HG03064 (cell line): Measurements from ENCODE around the gene PHEX.

Source experiments
- ATAC-seq: cut with Tn5 transposase; IDR thresholded peaks from one replicate; pipeline ENCODE4 v1.9.1; 2021; ENCODE audit warnings: low read depth; ENCODE audit not compliant: unreplicated experiment

Gene PHEX

GRCh38 chrX:22039541-22039940 is 7.4 kb downstream of the PHEX start:
- ATAC-seq, result no peak

- no peak for ATAC-seq
Observed at GRCh38 chrX:22040184-22040583, 8.1 kb downstream of the PHEX start.

- no peak for ATAC-seq
Observed at GRCh38 chrX:22041907-22042530, 9.9 kb downstream of the PHEX start.

GRCh38 chrX:22043872-22044271 is 11.7 kb downstream of the PHEX start:
- no peak for ATAC-seq

- no peak for ATAC-seq
Observed at GRCh38 chrX:22047468-22047867, 15.3 kb downstream of the PHEX start.

- ATAC-seq, result no peak
Observed at GRCh38 chrX:22053481-22053880, 21.4 kb downstream of the PHEX start.

GRCh38 chrX:22056235-22056634 is 24.1 kb downstream of the PHEX start:
- no peak for ATAC-seq

GRCh38 chrX:22057667-22058066 is 25.5 kb downstream of the PHEX start:
- no peak for ATAC-seq

GRCh38 chrX:22059775-22060174 is 27.6 kb downstream of the PHEX start:
- ATAC-seq, result no peak

GRCh38 chrX:22060415-22061280 is 28.5 kb downstream of the PHEX start:
- ATAC-seq, result peak; percentile 67

GRCh38 chrX:22063284-22063683 is 31.2 kb downstream of the PHEX start:
- ATAC-seq, result peak; percentile 67

GRCh38 chrX:22069586-22069985 is 37.5 kb downstream of the PHEX start:
- ATAC-seq, result no peak

- ATAC-seq, result no peak
Observed at GRCh38 chrX:22073928-22074327, 41.8 kb downstream of the PHEX start.

GRCh38 chrX:22078117-22078516 is 46.0 kb downstream of the PHEX start:
- no peak for ATAC-seq

- peak; percentile 69 for ATAC-seq
Observed at GRCh38 chrX:22081475-22082092, 49.5 kb downstream of the PHEX start.

- ATAC-seq, result no peak
Observed at GRCh38 chrX:22086003-22086402, 53.9 kb downstream of the PHEX start.

- ATAC-seq, result no peak
Observed at GRCh38 chrX:22087011-22087557, 55.0 kb downstream of the PHEX start.

GRCh38 chrX:22088326-22088725 is 56.2 kb downstream of the PHEX start:
- ATAC-seq, result no peak

- ATAC-seq, result no peak
Observed at GRCh38 chrX:22090181-22090580, 58.1 kb downstream of the PHEX start.

- no peak for ATAC-seq
Observed at GRCh38 chrX:22093550-22093949, 61.4 kb downstream of the PHEX start.

GRCh38 chrX:22095286-22095685 is 63.2 kb downstream of the PHEX start:
- no peak for ATAC-seq
